Measurements from ENCODE around the gene BCL2A1.
"Not testable (repeated sequence)": the region's sequence is repeated elsewhere in the genome, so short reads cannot be mapped to it uniquely, and the experiment has no call there.

Gene BCL2A1

GRCh38 chr15:79944622-79945021 is 26.4 kb downstream of the BCL2A1 start:
- TF ChIP-seq, protein P1, sequence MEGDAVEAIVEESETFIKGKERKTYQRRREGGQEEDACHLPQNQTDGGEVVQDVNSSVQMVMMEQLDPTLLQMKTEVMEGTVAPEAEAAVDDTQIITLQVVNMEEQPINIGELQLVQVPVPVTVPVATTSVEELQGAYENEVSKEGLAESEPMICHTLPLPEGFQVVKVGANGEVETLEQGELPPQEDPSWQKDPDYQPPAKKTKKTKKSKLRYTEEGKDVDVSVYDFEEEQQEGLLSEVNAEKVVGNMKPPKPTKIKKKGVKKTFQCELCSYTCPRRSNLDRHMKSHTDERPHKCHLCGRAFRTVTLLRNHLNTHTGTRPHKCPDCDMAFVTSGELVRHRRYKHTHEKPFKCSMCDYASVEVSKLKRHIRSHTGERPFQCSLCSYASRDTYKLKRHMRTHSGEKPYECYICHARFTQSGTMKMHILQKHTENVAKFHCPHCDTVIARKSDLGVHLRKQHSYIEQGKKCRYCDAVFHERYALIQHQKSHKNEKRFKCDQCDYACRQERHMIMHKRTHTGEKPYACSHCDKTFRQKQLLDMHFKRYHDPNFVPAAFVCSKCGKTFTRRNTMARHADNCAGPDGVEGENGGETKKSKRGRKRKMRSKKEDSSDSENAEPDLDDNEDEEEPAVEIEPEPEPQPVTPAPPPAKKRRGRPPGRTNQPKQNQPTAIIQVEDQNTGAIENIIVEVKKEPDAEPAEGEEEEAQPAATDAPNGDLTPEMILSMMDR (IDR thresholded peaks at IDR 0.05; ENCODE audit: low read depth, low read length) = no peak
- no peak overlapping the region for H3K4me3 ChIP-seq (ENCODE audit: low read depth, low read length)

- TF ChIP-seq, protein P1 (IDR thresholded peaks at IDR 0.05; ENCODE audit: low read depth, low read length) = no peak
Observed at GRCh38 chr15:79943820-79944219, 27.2 kb downstream of the BCL2A1 start.

DNA sequence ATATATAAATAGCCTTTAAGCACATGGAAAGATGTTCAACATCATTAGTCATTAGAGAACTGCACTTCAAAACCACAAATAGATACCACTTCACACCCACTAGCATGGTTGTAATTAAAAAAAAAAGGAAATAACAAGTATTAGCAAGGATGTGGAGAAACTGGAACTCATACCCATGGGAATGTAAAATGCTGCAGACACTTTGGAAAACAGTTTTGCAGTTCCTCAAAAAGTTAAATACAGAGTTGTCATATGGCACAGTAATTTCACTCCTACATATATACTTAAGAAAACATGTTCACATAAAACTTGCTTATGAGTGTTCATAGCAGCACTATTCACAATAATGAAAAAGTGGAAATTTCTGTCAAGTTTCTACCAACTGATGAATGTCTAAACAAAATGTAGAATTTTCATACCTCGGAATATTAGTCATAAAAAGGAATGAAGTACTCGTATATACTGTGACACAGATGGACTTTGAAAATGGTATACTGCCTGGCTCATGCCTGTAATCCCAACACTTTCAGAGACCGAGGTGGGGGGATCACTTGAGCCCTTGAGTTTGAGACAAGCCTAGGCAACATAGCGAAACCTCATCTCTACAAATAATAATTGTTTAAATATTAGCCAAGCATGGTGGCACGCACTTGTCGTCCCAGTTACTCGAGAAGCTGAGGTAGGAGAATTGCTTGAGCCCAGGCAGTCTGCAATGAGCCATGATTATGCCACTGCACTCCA is 28.1 kb downstream of the BCL2A1 start:
- no peak overlapping the region for H3K4me3 ChIP-seq (ENCODE audit: low read depth, low read length)
- TF ChIP-seq, protein P1 (IDR thresholded peaks at IDR 0.05; ENCODE audit: low read depth, low read length) = no peak

More at GRCh38 chr15:79943820-79944219, 27.2 kb downstream of the BCL2A1 start:
- no peak overlapping the region for H3K4me3 ChIP-seq (ENCODE audit: low read depth, low read length)

- H3K4me3 ChIP-seq (ENCODE audit: low read depth, low read length) = no peak overlapping the region
- TF ChIP-seq, protein P1 (IDR thresholded peaks at IDR 0.05; ENCODE audit: low read depth, low read length) = no peak
Observed at GRCh38 chr15:79939399-79939798, 31.6 kb downstream of the BCL2A1 start.

- no peak overlapping the region for H3K4me3 ChIP-seq (ENCODE audit: low read depth, low read length)
- TF ChIP-seq, protein P1 (IDR thresholded peaks at IDR 0.05; ENCODE audit: low read depth, low read length) = no peak
Observed at GRCh38 chr15:79938143-79938542, 32.9 kb downstream of the BCL2A1 start.

DNA sequence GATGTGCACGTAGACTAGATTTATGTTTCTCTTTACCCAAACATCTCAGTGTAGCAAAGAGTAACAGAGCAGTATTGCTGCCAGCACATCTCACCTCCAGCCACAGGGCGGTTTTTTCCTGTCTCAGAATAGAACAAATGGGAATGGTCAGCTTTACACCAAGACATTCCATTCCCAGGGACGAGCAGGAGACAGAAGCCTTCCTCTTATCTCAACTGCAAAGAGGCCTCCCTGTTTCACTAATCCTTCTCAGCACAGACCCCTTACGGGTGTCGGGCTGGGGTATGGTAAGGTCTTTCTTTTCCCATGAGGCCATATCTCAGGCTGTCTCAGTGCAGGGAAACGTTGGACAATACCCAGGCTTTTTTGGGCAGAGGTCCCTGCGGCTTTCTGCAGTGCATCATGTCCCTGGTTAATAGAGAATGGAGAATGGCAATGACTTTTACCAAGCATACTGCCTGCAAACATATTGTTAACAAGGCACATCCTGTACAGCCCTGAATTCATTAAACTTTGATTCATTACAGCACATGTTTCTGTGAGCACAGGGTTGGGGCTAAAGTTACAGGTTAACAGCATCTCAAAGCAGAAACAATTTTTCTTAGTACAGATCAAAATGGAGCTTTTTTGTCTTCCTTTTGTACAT is 35.3 kb downstream of the BCL2A1 start:
- not testable (repeated sequence) for H3K4me3 ChIP-seq (ENCODE audit: low read depth, low read length)

GRCh38 chr15:79933231-79933630 is 37.8 kb downstream of the BCL2A1 start:
- H3K4me3 ChIP-seq (ENCODE audit: low read depth, low read length) = no peak overlapping the region
- TF ChIP-seq, protein P1 (IDR thresholded peaks at IDR 0.05; ENCODE audit: low read depth, low read length) = no peak
